ENCODE data around the gene ATXN1.

GRCh38 chr6:16360365-16360764, 400.9 kb downstream of the ATXN1 start:
- TF ChIP-seq CTCF (IDR thresholded peaks at IDR 0.05) (no peak), JUND (IDR thresholded peaks at IDR 0.05) (no peak), PBX3 (IDR thresholded peaks at IDR 0.05) (no peak), RXRA (IDR thresholded peaks at IDR 0.05; ENCODE audit: borderline replicate concordance, low read depth) (no peak), RFX5 (IDR thresholded peaks at IDR 0.05; ENCODE audit: low read length) (no peak), POLR2AphosphoS5 (IDR thresholded peaks at IDR 0.05; ENCODE audit: low read depth, low read length) (no peak)

All from SK-N-SH (cell line).